Calu3 (cell line): ENCODE results near the gene H6PD. TPM values are rescaled to one million over a fixed set of nuclear protein-coding genes. Genes with fewer than 3 reads are reported as not detected.

Experiments used
- BruUV-seq: library from RNA; stranded (reverse); fragments of 400-500 nt; replicated peaks from 2 replicates; lab custom pipeline; 2021; lab: Mats Ljungman, UMichigan
- CTCF ChIA-PET: fragments of 300-600 bp; sonication (Branson Sonifier 250); formaldehyde crosslinking; loops from one replicate; lab custom pipeline; 2022; ENCODE audit warnings: antibody characterized with exemption; lab: Charles Lee
- DNase-seq: peaks from one replicate; pipeline ENCODE4 v3.0.0; 2022
- H3K27ac Mint-ChIP-seq: one replicate; pipeline ENCODE4 v1.8.0; 2022; ENCODE audit warnings: mixed read lengths; ENCODE audit not compliant: unreplicated experiment
- H3K27me3 Mint-ChIP-seq: one replicate; pipeline ENCODE4 v1.8.0; 2022; ENCODE audit warnings: mixed read lengths; ENCODE audit not compliant: unreplicated experiment
- H3K36me3 Mint-ChIP-seq: one replicate; pipeline ENCODE4 v1.8.0; 2022; ENCODE audit warnings: mild to moderate bottlenecking, moderate library complexity, mixed read lengths; ENCODE audit not compliant: insufficient read depth, unreplicated experiment
- H3K4me1 Mint-ChIP-seq: one replicate; pipeline ENCODE4 v1.8.0; 2022; ENCODE audit warnings: mild to moderate bottlenecking, low read depth, mixed read lengths; ENCODE audit not compliant: unreplicated experiment
- H3K4me3 Mint-ChIP-seq: one replicate; pipeline ENCODE4 v1.8.0; 2022; ENCODE audit warnings: mild to moderate bottlenecking, low read depth, moderate library complexity, mixed read lengths; ENCODE audit not compliant: unreplicated experiment
- H3K9me3 Mint-ChIP-seq: one replicate; pipeline ENCODE4 v1.8.0; 2022; ENCODE audit warnings: low read depth, mixed read lengths; ENCODE audit not compliant: unreplicated experiment
- intact Hi-C: fragments of 100-400 bp; cut with micrococcal nuclease; formaldehyde crosslinking; loops from one replicate; pipeline ENCODE4 v1.10.0; 2022; ENCODE audit not compliant: unreplicated experiment
- total RNA-seq: library from RNA; stranded (reverse); gene quantifications from 2 replicates; pipeline ENCODE4 v1.2.3, GENCODE V29; 2022
- TF ChIP-seq, protein P1 (sequence below): fragments of 200-600 bp; IDR thresholded peaks from one replicate; pipeline ENCODE4 v1.8.0; 2022; ENCODE audit warnings: antibody characterized with exemption; ENCODE audit not compliant: unreplicated experiment

H6PD gene
- total RNA-seq, 1 experiment from 2014 or later: 18.0 TPM

DNA sequence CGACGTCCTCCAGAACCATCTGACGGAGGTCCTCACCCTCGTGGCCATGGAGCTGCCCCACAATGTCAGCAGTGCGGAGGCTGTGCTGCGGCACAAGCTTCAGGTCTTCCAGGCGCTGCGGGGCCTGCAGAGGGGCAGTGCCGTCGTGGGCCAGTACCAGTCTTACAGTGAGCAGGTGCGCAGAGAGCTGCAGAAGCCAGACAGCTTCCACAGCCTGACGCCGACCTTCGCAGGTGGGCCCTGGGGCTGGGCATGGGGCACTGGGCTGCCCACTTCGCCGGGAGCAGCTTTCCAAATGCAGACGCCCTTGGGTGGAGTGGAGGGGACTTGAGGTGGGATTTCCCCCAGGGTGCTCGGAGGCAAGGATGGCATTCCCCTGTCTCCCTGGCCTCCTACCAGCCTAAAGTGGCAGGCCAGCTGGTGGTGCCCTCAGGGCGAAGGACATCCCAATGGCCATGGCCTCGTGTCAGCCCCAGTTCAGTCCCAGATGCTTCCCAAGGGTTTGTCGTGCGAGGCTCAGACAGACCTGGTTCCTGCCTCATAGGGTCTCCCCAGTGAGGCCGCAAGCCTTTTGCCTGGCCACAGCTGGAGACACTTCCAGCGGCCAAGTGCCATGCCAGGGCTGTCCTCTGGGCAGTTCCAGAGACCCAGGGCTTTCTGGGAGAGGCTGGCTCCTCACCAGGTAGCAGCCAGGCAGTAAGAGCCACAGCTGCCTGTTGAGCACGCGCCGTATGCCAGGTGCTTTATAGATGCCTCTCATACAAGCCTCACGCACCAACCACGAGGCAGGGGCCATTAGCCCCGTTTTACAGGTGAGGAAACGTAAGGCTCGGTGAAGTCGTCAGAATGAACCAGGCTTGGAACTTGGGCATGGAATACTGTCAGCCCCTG is 27.8 kb downstream of the H6PD start:
- no peak overlapping the region for H3K4me3 Mint-ChIP-seq

DNA sequence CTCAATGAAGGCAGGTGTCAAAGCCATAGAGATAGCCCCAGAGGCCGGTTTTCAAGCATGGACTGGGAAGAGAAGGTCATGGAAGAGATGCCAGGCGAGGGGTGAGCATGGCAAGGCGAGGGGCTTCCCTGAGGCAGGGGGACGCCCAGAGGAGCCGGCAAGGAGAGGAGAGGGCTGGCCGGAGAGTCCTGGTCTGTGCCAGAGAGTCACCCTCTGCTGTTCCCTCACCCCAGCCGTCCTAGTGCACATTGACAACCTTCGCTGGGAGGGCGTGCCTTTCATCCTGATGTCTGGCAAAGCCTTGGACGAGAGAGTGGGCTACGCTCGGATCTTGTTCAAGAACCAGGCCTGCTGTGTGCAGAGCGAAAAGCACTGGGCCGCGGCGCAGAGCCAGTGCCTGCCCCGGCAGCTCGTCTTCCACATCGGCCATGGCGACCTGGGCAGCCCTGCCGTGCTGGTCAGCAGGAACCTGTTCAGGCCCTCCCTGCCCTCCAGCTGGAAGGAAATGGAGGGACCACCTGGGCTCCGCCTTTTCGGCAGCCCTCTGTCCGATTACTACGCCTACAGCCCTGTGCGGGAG is 28.8 kb downstream of the H6PD start:
- intact Hi-C loops: no loop called here
- CTCF ChIA-PET: no interaction called here
- no TSS peak for BruUV-seq
- Mint-ChIP-seq H3K4me3 (no peak overlapping the region), H3K36me3 (no peaks in the 10 kb centered on the region), H3K9me3 (no peaks in the 10 kb centered on the region), H3K4me1 (no peaks in the 10 kb centered on the region), H3K27me3 (no peaks in the 10 kb centered on the region), H3K27ac (no peak overlapping the region)
- DNase-seq: no peak
- TF ChIP-seq, protein P1, sequence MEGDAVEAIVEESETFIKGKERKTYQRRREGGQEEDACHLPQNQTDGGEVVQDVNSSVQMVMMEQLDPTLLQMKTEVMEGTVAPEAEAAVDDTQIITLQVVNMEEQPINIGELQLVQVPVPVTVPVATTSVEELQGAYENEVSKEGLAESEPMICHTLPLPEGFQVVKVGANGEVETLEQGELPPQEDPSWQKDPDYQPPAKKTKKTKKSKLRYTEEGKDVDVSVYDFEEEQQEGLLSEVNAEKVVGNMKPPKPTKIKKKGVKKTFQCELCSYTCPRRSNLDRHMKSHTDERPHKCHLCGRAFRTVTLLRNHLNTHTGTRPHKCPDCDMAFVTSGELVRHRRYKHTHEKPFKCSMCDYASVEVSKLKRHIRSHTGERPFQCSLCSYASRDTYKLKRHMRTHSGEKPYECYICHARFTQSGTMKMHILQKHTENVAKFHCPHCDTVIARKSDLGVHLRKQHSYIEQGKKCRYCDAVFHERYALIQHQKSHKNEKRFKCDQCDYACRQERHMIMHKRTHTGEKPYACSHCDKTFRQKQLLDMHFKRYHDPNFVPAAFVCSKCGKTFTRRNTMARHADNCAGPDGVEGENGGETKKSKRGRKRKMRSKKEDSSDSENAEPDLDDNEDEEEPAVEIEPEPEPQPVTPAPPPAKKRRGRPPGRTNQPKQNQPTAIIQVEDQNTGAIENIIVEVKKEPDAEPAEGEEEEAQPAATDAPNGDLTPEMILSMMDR: no peak

More for the DNA sequence above, 27.8 kb downstream of the H6PD start:
- TF ChIP-seq, protein P1: no peak
- no peaks in the 10 kb centered on the region for H3K4me1 Mint-ChIP-seq
- no peaks in the 10 kb centered on the region for H3K36me3 Mint-ChIP-seq
- BruUV-seq: no TSS peak
- CTCF ChIA-PET: no interaction called here
- no peaks in the 10 kb centered on the region for H3K27me3 Mint-ChIP-seq
- no peaks in the 10 kb centered on the region for H3K9me3 Mint-ChIP-seq
- no peak for DNase-seq
- H3K27ac Mint-ChIP-seq: no peak overlapping the region
- intact Hi-C loops: no loop called here

DNA sequence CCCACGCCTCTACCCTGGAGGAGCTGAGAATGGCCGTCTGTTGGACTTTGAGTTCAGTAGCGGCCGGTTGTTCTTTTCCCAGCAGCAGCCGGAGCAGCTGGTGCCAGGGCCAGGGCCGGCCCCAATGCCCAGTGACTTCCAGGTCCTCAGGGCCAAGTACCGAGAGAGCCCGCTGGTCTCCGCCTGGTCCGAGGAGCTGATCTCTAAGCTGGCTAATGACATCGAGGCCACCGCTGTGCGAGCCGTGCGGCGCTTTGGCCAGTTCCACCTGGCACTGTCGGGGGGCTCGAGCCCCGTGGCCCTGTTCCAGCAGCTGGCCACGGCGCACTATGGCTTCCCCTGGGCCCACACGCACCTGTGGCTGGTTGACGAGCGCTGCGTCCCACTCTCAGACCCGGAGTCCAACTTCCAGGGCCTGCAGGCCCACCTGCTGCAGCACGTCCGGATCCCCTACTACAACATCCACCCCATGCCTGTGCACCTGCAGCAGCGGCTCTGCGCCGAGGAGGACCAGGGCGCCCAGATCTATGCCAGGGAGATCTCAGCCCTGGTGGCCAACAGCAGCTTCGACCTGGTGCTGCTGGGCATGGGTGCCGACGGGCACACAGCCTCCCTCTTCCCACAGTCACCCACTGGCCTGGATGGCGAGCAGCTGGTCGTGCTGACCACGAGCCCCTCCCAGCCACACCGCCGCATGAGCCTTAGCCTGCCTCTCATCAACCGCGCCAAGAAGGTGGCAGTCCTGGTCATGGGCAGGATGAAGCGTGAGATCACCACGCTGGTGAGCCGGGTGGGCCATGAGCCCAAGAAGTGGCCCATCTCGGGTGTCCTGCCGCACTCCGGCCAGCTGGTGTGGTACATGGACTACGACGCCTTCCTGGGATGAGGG is 29.7 kb downstream of the H6PD start:
- no peaks in the 10 kb centered on the region for H3K9me3 Mint-ChIP-seq
- CTCF ChIA-PET: interaction anchor here (0.6 kb wide), 1 partner anchor 255 kb away, joined by 3 read pairs; no protein-coding TSS in a partner anchor
- TF ChIP-seq, protein P1: no peak
- intact Hi-C loops: no loop called here
- H3K27ac Mint-ChIP-seq: no peak overlapping the region
- no peaks in the 10 kb centered on the region for H3K36me3 Mint-ChIP-seq
- DNase-seq: no peak
- H3K4me3 Mint-ChIP-seq: no peak overlapping the region
- no TSS peak for BruUV-seq
- H3K4me1 Mint-ChIP-seq: no peaks in the 10 kb centered on the region
- no peaks in the 10 kb centered on the region for H3K27me3 Mint-ChIP-seq

DNA sequence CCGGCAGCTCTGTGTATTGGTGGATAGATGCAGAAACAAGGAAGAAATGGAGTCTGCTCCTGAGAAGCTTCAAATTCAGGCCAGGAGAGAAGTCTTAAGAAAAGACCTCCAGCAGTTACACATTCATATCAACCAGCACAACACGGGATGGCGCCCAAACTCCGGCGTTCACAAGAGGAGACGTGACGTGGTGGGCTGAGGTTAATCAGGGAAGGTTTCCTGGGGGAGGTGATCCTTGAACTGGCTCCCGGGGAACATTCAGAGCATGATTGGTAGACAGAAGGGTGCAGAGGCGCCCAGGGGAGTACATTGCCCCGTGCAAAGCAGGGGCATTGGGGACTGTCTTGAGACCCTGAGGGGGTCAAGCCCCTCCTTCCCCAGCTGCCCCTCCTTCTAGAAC is 30.5 kb downstream of the H6PD start:
- BruUV-seq: no TSS peak
- DNase-seq: no peak
- Mint-ChIP-seq H3K4me1 (no peaks in the 10 kb centered on the region), H3K27me3 (no peaks in the 10 kb centered on the region), H3K36me3 (no peaks in the 10 kb centered on the region), H3K9me3 (no peaks in the 10 kb centered on the region), H3K27ac (no peak overlapping the region), H3K4me3 (no peak overlapping the region)
- CTCF ChIA-PET: interaction anchor here (0.6 kb wide), 1 partner anchor 254 kb away, joined by 3 read pairs; no protein-coding TSS in a partner anchor
- TF ChIP-seq, protein P1: no peak
- intact Hi-C loops: no loop called here
